ENCODE measurements around the gene SHC4. TPM values are rescaled to one million over a fixed set of nuclear protein-coding genes. Genes with fewer than 3 reads are reported as not detected.
A peak's percentile ranks its signal among the peaks of the same experiment; 100 is the strongest.

SHC4 gene
- total RNA-seq, 1 donor from 2014 or later, result 35.6 TPM

- Mint-ChIP-seq H3K9me3 (ENCODE audit: low read depth) (peaks cover 3% of the 10 kb centered on the region), H3K4me3 (ENCODE audit: unreplicated experiment) (no peak overlapping the region), H3K27me3 (ENCODE audit: low read depth) (no peaks in the 10 kb centered on the region), H3K4me1 (ENCODE audit: low read depth) (peaks cover 41% of the 10 kb centered on the region), H3K36me3 (ENCODE audit: low read depth) (peaks cover 15% of the 10 kb centered on the region), H3K27ac (ENCODE audit: unreplicated experiment) (peak overlapping the region; percentile 94)
- TF ChIP-seq CTCF (IDR thresholded peaks at IDR 0.05), result no peak
- no peak for DNase-seq (ENCODE audit: low spot score)
Observed at GRCh38 chr15:48946074-48946839, 17.5 kb downstream of the SHC4 start.

- DNase-seq (ENCODE audit: low spot score), result no peak
- Mint-ChIP-seq H3K4me3 (ENCODE audit: unreplicated experiment) (no peak overlapping the region), H3K36me3 (ENCODE audit: low read depth) (peaks cover 14% of the 10 kb centered on the region), H3K9me3 (ENCODE audit: low read depth) (peaks cover 10% of the 10 kb centered on the region), H3K27ac (ENCODE audit: unreplicated experiment) (peak overlapping the region; percentile 34), H3K4me1 (ENCODE audit: low read depth) (peaks cover 48% of the 10 kb centered on the region), H3K27me3 (ENCODE audit: low read depth) (no peaks in the 10 kb centered on the region)
- TF ChIP-seq CTCF (IDR thresholded peaks at IDR 0.05), result no peak
Observed at GRCh38 chr15:48945386-48945785, 18.3 kb downstream of the SHC4 start.

GRCh38 chr15:48941904-48942303 lies 21.8 kb downstream of the SHC4 start:
- H3K4me1 Mint-ChIP-seq (ENCODE audit: low read depth), result peaks cover 68% of the 10 kb centered on the region
- peak overlapping the region; percentile 23 for H3K27ac Mint-ChIP-seq (ENCODE audit: unreplicated experiment)
- no peaks in the 10 kb centered on the region for H3K27me3 Mint-ChIP-seq (ENCODE audit: low read depth)
- peaks cover 10% of the 10 kb centered on the region for H3K9me3 Mint-ChIP-seq (ENCODE audit: low read depth)
- no peak for TF ChIP-seq CTCF (IDR thresholded peaks at IDR 0.05)
- peaks cover 11% of the 10 kb centered on the region for H3K36me3 Mint-ChIP-seq (ENCODE audit: low read depth)
- no peak overlapping the region for H3K4me3 Mint-ChIP-seq (ENCODE audit: unreplicated experiment)
- no peak for DNase-seq (ENCODE audit: low spot score)

- no peak overlapping the region for H3K4me3 Mint-ChIP-seq (ENCODE audit: unreplicated experiment)
- no peaks in the 10 kb centered on the region for H3K27me3 Mint-ChIP-seq (ENCODE audit: low read depth)
- DNase-seq (ENCODE audit: low spot score), result no peak
- H3K9me3 Mint-ChIP-seq (ENCODE audit: low read depth), result peaks cover 10% of the 10 kb centered on the region
- peaks cover 11% of the 10 kb centered on the region for H3K36me3 Mint-ChIP-seq (ENCODE audit: low read depth)
- H3K27ac Mint-ChIP-seq (ENCODE audit: unreplicated experiment), result peak overlapping the region; percentile 87
- no peak for TF ChIP-seq CTCF (IDR thresholded peaks at IDR 0.05)
- peaks cover 67% of the 10 kb centered on the region for H3K4me1 Mint-ChIP-seq (ENCODE audit: low read depth)
Observed at GRCh38 chr15:48940508-48940907, 23.2 kb downstream of the SHC4 start.

GRCh38 chr15:48939648-48940047 lies 24.1 kb downstream of the SHC4 start:
- no peak overlapping the region for H3K4me3 Mint-ChIP-seq (ENCODE audit: unreplicated experiment)
- no peak for DNase-seq (ENCODE audit: low spot score)
- peaks cover 71% of the 10 kb centered on the region for H3K4me1 Mint-ChIP-seq (ENCODE audit: low read depth)
- H3K27ac Mint-ChIP-seq (ENCODE audit: unreplicated experiment), result peak overlapping the region; percentile 87
- no peaks in the 10 kb centered on the region for H3K27me3 Mint-ChIP-seq (ENCODE audit: low read depth)
- TF ChIP-seq CTCF (IDR thresholded peaks at IDR 0.05), result no peak
- H3K9me3 Mint-ChIP-seq (ENCODE audit: low read depth), result peaks cover 10% of the 10 kb centered on the region
- peaks cover 8% of the 10 kb centered on the region for H3K36me3 Mint-ChIP-seq (ENCODE audit: low read depth)
